ENCODE measurements around the gene DNAH6.
A peak's percentile ranks its signal among the peaks of the same experiment; 100 is the strongest.

Gene DNAH6

GRCh38 chr2:84629550-84629949, 113.3 kb downstream of the DNAH6 start:
- no peak overlapping the region for H3K27ac ChIP-seq
- TF ChIP-seq ZFX (IDR thresholded peaks at IDR 0.05; ENCODE audit: borderline replicate concordance) (no peak), CTCF (IDR thresholded peaks at IDR 0.05) (no peak)

GRCh38 chr2:84631047-84631446, 114.7 kb downstream of the DNAH6 start:
- no peak overlapping the region for H3K27ac ChIP-seq
- TF ChIP-seq ZFX (IDR thresholded peaks at IDR 0.05; ENCODE audit: borderline replicate concordance) (no peak), CTCF (IDR thresholded peaks at IDR 0.05) (peak; percentile 59)

- no peak for TF ChIP-seq CTCF (IDR thresholded peaks at IDR 0.05)
- TF ChIP-seq ZFX (IDR thresholded peaks at IDR 0.05; ENCODE audit: borderline replicate concordance), result no peak
Observed at GRCh38 chr2:84631985-84632384, 115.7 kb downstream of the DNAH6 start.

DNA sequence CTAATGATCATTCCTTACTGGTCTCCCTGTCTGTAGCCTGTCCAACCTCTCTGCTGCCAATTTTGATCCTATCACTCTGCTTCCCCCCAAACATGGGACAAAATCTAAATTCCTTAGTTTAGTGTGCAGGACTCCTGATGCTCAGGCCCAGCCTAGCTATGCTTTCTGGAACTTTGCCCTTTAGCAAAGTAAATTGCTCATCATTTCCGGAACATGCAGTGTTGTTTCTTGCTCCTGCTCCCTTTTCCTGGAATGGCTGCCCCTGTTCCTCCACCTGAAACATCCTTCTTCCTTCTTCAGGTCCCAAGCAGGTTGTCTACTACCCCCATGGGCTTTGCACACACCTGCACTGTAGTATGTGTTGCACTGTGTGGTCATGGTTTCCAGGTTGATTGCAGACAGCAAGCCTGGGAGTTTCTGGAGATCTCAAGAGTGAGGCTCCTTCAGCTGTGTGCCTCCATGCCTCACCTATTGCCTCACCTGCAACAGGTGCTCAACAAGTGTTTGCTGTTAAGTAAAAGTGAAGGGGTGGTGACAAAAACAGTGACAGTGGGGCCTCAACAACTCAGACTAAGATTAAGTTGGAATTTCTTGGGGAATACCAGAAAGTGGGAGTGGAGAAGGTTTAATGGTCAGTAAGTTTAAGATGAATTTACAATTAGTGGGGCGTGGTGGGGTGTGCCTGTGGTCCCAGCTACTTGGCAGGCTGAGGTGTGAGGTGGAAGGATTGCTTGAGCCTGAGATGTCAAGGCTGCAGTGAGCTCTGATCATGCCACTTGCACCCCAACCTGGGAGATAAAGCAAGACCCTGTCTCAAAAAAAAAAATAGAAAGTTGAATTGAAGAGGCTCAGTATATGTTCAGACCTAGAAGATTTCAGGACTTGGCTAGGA, 120.0 kb downstream of the DNAH6 start:
- no peak for TF ChIP-seq ZFX (IDR thresholded peaks at IDR 0.05; ENCODE audit: borderline replicate concordance)
- no peak for TF ChIP-seq CTCF (IDR thresholded peaks at IDR 0.05)
- no peak overlapping the region for H3K27ac ChIP-seq

More at GRCh38 chr2:84631985-84632384, 115.7 kb downstream of the DNAH6 start:
- no peak overlapping the region for H3K27ac ChIP-seq

DNA sequence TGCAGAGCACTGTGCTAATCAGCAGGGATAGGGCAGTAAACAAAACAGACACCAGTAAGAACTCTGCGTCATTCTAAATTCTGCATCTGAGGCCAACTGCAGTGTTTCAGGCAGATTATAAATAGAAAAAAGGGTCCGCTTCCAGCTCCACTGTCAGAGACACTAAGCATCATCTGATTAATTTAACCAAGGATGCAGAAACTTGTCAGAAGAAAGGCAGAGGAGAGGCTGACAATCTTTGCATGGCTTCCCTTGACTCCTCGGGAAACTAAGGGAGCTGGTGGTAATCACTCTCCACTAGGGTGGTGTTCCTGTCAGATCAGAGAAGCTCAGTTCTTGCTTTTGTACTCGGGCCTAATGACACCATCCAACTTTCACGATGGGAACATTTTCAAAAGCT, 123.5 kb downstream of the DNAH6 start:
- TF ChIP-seq CTCF (IDR thresholded peaks at IDR 0.05) (no peak), ZFX (IDR thresholded peaks at IDR 0.05; ENCODE audit: borderline replicate concordance) (no peak)
- H3K27ac ChIP-seq, result no peak overlapping the region

- no peak overlapping the region for H3K27ac ChIP-seq
- TF ChIP-seq ZFX (IDR thresholded peaks at IDR 0.05; ENCODE audit: borderline replicate concordance), result no peak
- TF ChIP-seq CTCF (IDR thresholded peaks at IDR 0.05), result no peak
Observed at GRCh38 chr2:84640411-84640810, 124.1 kb downstream of the DNAH6 start.

DNA sequence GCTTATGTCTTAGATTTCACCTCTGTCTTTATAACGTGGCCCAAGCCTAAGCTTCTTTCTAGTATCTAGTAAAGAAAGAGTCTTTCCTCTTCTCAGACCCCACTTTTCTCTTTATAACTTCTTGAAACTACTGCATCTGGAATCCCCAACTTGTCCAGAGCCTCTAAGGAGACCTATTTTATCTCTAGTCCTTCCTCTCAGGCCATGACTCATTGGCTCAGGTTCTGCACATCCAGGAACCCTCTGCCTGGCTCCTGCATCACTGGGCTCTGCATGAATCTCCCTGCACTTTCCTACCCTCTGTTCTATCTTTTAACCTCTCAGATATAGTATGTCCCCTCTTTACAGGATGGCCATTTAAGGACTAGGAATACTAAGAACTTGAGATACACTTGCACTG, 124.7 kb downstream of the DNAH6 start:
- H3K27ac ChIP-seq, result no peak overlapping the region
- TF ChIP-seq ZFX (IDR thresholded peaks at IDR 0.05; ENCODE audit: borderline replicate concordance) (no peak), CTCF (IDR thresholded peaks at IDR 0.05) (no peak)

Measured in 22Rv1 (cell line).